HUES64 (cell line): Measurements from ENCODE around the gene MEIS1.

Source experiments
- H3K27ac ChIP-seq: 2 replicates; pipeline ENCODE4 v1.7.0; 2013; ENCODE audit warnings: low read depth, low read length, inconsistent platforms
- H3K27me3 ChIP-seq: 2 replicates; pipeline ENCODE4 v1.6.1; 2013; ENCODE audit warnings: mild to moderate bottlenecking, low read length; ENCODE audit not compliant: insufficient read depth
- H3K36me3 ChIP-seq: 2 replicates; pipeline ENCODE4 v1.6.1; 2013; ENCODE audit warnings: mild to moderate bottlenecking, low read length; ENCODE audit not compliant: insufficient read depth
- H3K4me1 ChIP-seq: 2 replicates; pipeline ENCODE4 v1.6.1; 2013; ENCODE audit warnings: mild to moderate bottlenecking, low read length, moderate library complexity; ENCODE audit not compliant: insufficient read depth
- H3K4me3 ChIP-seq: 2 replicates; pipeline ENCODE4 v1.5.1; 2013; ENCODE audit warnings: mild to moderate bottlenecking, low read length, moderate library complexity
- H3K9ac ChIP-seq: 2 replicates; pipeline ENCODE4 v1.6.1; 2013; ENCODE audit warnings: mild to moderate bottlenecking, low read depth, low read length
- H3K9me3 ChIP-seq: 2 replicates; pipeline ENCODE4 v1.6.1; 2013; ENCODE audit warnings: low read depth, low read length; ENCODE audit not compliant: insufficient read depth
- WGBS: fragments of 150-250, 120-280 bp; methylation state at CpG from one replicate; pipeline ENCODE4 v1.1.7; 2013; ENCODE audit warnings: missing lambda C conversion rate; 5-methylcytosine and 5-hydroxymethylcytosine counted together

Gene MEIS1

GRCh38 chr2:66562304-66562685 lies 127.4 kb downstream of the MEIS1 start:
- Histone ChIP-seq H3K9me3 (no peaks in the 10 kb centered on the region), H3K4me1 (peaks cover 30% of the 10 kb centered on the region), H3K27ac (peak overlapping the region; percentile 55), H3K27me3 (no peaks in the 10 kb centered on the region), H3K9ac (no peak overlapping the region), H3K4me3 (no peak overlapping the region), H3K36me3 (no peaks in the 10 kb centered on the region)
- WGBS, result no CpG with 5 or more reads among the region's 1 CpG

- H3K9me3 ChIP-seq, result no peaks in the 10 kb centered on the region
- H3K27me3 ChIP-seq, result no peaks in the 10 kb centered on the region
- H3K27ac ChIP-seq, result no peak overlapping the region
- H3K4me3 ChIP-seq, result no peak overlapping the region
- peaks cover 32% of the 10 kb centered on the region for H3K4me1 ChIP-seq
- no peak overlapping the region for H3K9ac ChIP-seq
- H3K36me3 ChIP-seq, result no peaks in the 10 kb centered on the region
- no CpG with 5 or more reads among the region's 1 CpG for WGBS
Observed at GRCh38 chr2:66563473-66563872, 128.5 kb downstream of the MEIS1 start.

GRCh38 chr2:66565291-66565690 lies 130.4 kb downstream of the MEIS1 start:
- no peaks in the 10 kb centered on the region for H3K9me3 ChIP-seq
- H3K27ac ChIP-seq, result no peak overlapping the region
- H3K4me1 ChIP-seq, result peaks cover 47% of the 10 kb centered on the region
- no peak overlapping the region for H3K4me3 ChIP-seq
- H3K9ac ChIP-seq, result no peak overlapping the region
- H3K36me3 ChIP-seq, result no peaks in the 10 kb centered on the region
- no CpG with 5 or more reads among the region's 1 CpG for WGBS
- H3K27me3 ChIP-seq, result no peaks in the 10 kb centered on the region

- Histone ChIP-seq H3K27me3 (0 out of 2 replicates have a peak, but pooled peaks cover 3% of the 10 kb centered on the region), H3K9me3 (no peaks in the 10 kb centered on the region), H3K4me1 (peaks cover 45% of the 10 kb centered on the region), H3K9ac (no peak overlapping the region), H3K4me3 (no peak overlapping the region), H3K27ac (no peak overlapping the region), H3K36me3 (no peaks in the 10 kb centered on the region)
- 77% methylated on average over 2 of the region's 2 CpGs for WGBS
Observed at GRCh38 chr2:66566726-66567399, 131.9 kb downstream of the MEIS1 start.

- no peak overlapping the region for H3K9ac ChIP-seq
- H3K4me3 ChIP-seq, result no peak overlapping the region
- H3K27ac ChIP-seq, result no peak overlapping the region
- whole genome bisulfite sequencing, result 75% methylated on average over 1 of the region's 2 CpGs
- 0 out of 2 replicates have a peak, but pooled peaks cover 3% of the 10 kb centered on the region for H3K27me3 ChIP-seq
- H3K9me3 ChIP-seq, result no peaks in the 10 kb centered on the region
- peaks cover 45% of the 10 kb centered on the region for H3K4me1 ChIP-seq
- H3K36me3 ChIP-seq, result no peaks in the 10 kb centered on the region
Observed at GRCh38 chr2:66567729-66568128, 132.8 kb downstream of the MEIS1 start.

- H3K4me3 ChIP-seq, result no peak overlapping the region
- 0 out of 2 replicates have a peak, but pooled peaks cover 3% of the 10 kb centered on the region for H3K27me3 ChIP-seq
- H3K9me3 ChIP-seq, result no peaks in the 10 kb centered on the region
- no peak overlapping the region for H3K27ac ChIP-seq
- 85% methylated on average over 4 of the region's 4 CpGs for WGBS
- peaks cover 49% of the 10 kb centered on the region for H3K4me1 ChIP-seq
- no peaks in the 10 kb centered on the region for H3K36me3 ChIP-seq
- H3K9ac ChIP-seq, result no peak overlapping the region
Observed at GRCh38 chr2:66568650-66569300, 133.8 kb downstream of the MEIS1 start.

- no peak overlapping the region for H3K4me3 ChIP-seq
- no peak overlapping the region for H3K27ac ChIP-seq
- WGBS, result 75% methylated on average over 4 of the region's 4 CpGs
- 0 out of 2 replicates have a peak, but pooled peaks cover 3% of the 10 kb centered on the region for H3K27me3 ChIP-seq
- H3K9me3 ChIP-seq, result no peaks in the 10 kb centered on the region
- H3K36me3 ChIP-seq, result no peaks in the 10 kb centered on the region
- peaks cover 48% of the 10 kb centered on the region for H3K4me1 ChIP-seq
- no peak overlapping the region for H3K9ac ChIP-seq
Observed at GRCh38 chr2:66569321-66569851, 134.5 kb downstream of the MEIS1 start.

GRCh38 chr2:66569974-66570373 lies 135.0 kb downstream of the MEIS1 start:
- 100% methylated on average over 1 of the region's 2 CpGs for WGBS
- Histone ChIP-seq H3K27ac (no peak overlapping the region), H3K9ac (no peak overlapping the region), H3K4me3 (no peak overlapping the region), H3K9me3 (no peaks in the 10 kb centered on the region), H3K4me1 (peaks cover 48% of the 10 kb centered on the region), H3K36me3 (no peaks in the 10 kb centered on the region), H3K27me3 (0 out of 2 replicates have a peak, but pooled peaks cover 3% of the 10 kb centered on the region)

GRCh38 chr2:66570471-66570870 lies 135.5 kb downstream of the MEIS1 start:
- no peak overlapping the region for H3K27ac ChIP-seq
- H3K36me3 ChIP-seq, result no peaks in the 10 kb centered on the region
- no peaks in the 10 kb centered on the region for H3K9me3 ChIP-seq
- H3K27me3 ChIP-seq, result peaks cover 4% of the 10 kb centered on the region
- 91% methylated on average over 3 of the region's 3 CpGs for WGBS
- H3K4me3 ChIP-seq, result no peak overlapping the region
- H3K4me1 ChIP-seq, result peaks cover 48% of the 10 kb centered on the region
- H3K9ac ChIP-seq, result no peak overlapping the region

GRCh38 chr2:66571918-66572317 lies 137.0 kb downstream of the MEIS1 start:
- WGBS, result 60% methylated on average over 6 of the region's 6 CpGs
- H3K9ac ChIP-seq, result no peak overlapping the region
- peaks cover 49% of the 10 kb centered on the region for H3K4me1 ChIP-seq
- no peak overlapping the region for H3K27ac ChIP-seq
- H3K4me3 ChIP-seq, result no peak overlapping the region
- no peaks in the 10 kb centered on the region for H3K9me3 ChIP-seq
- peaks cover 19% of the 10 kb centered on the region for H3K27me3 ChIP-seq
- H3K36me3 ChIP-seq, result no peaks in the 10 kb centered on the region

GRCh38 chr2:66572391-66572790 lies 137.5 kb downstream of the MEIS1 start:
- H3K9me3 ChIP-seq, result no peaks in the 10 kb centered on the region
- H3K27ac ChIP-seq, result no peak overlapping the region
- no peaks in the 10 kb centered on the region for H3K36me3 ChIP-seq
- peaks cover 23% of the 10 kb centered on the region for H3K27me3 ChIP-seq
- H3K4me1 ChIP-seq, result peaks cover 45% of the 10 kb centered on the region
- WGBS, result 94% methylated on average over 3 of the region's 3 CpGs
- no peak overlapping the region for H3K9ac ChIP-seq
- no peak overlapping the region for H3K4me3 ChIP-seq
